GM18517 (cell line): ENCODE results near the gene DONSON.

Experiments
- ATAC-seq: cut with Tn5 transposase; IDR thresholded peaks from one replicate; pipeline ENCODE4 v1.9.1; 2021; ENCODE audit warnings: mild to moderate bottlenecking, moderate library complexity; ENCODE audit not compliant: unreplicated experiment

Gene DONSON

DNA sequence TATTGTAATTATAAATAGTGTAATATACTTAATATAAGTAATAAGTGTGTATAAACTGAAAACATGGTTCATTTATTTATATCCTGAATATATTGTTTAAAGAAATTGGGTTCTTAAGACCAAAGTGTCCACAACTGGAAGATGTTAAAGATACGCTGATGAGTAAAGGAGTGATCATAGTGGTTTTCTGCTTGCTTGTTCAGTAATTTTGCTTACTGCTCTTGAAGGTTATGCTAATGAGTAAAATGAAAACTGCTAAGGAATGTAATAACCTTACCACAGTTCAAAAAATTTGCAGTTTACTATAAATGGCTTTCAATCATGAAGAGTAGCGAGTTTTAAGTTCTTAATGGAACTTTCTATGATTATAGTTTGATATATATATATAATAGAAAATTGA lies 22.0 kb downstream of the DONSON start:
- ATAC-seq: no peak

DNA sequence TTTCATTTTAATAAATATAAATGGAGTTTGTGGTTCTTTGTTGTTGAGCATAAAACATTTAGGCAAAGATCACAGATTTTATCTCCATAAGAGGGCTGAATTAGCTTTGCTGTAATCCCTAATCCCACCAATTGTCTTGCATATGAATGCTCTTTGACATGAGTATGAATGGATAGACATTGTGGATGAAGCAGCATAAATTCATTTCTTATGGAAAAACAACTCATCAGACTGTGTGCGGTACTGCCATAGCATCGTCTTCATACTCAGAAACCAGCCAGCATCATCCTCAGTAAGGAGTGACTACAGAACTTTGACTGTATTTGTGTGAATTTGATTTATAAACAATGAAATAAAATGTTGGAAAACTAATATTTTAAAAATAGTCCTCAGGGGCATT lies 26.1 kb downstream of the DONSON start:
- ATAC-seq: no peak

DNA sequence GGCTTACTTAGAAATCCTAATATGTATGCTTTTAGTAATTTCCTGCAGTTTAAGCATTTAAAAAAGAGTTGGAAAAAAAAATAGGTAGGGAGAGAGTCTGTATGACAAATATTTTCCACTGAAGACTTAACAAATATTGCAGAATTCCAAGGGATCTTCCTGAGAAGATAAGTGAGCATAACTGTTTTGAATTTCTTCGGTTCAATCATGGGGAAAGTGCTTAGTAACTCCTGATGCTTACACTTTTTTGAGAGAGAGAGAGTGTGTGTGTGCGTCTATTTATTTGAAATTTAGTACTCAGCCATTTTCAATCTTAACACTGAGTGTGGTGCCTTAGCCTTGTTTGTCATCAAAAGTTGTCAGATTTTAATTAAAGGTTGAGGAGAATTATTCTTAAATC lies 27.1 kb downstream of the DONSON start:
- ATAC-seq: no peak

DNA sequence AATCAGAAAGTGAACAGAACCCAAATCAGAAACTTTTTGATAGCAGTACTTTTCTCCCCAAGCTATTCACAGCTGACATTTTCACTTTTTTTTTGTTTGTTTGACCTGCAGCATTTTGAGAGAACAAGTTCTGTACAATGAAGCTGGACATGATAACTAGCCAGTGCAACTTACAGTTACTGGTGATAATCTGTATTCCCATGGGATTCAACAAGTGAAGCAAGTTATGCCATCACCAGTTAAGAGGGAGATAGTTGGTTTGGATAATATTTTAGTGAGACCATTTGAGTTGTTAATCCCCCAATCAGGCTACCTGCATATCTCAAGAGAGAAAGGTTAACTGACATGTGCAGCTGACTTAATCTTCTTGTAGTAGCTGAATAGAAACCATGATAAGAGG lies 27.5 kb downstream of the DONSON start:
- ATAC-seq: no peak

DNA sequence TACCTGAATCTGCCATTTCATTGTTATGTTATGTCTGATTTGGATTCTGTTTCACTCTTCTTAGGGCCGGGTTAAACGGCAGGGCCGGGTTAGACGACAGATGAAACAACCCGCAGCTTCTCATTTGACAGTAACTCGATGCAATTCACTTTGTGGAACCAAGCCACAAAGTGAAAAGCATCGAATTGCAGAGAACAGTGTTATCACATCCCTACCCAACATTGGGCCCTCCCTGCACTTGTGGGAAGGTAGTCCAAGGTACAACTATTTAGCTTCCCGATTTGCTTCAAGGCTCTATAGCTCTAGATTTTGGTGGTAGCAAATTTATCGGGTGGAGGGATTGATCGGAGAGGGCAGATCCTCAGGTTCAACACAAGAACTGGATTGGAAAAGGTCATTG lies 28.7 kb downstream of the DONSON start:
- no peak for ATAC-seq

DNA sequence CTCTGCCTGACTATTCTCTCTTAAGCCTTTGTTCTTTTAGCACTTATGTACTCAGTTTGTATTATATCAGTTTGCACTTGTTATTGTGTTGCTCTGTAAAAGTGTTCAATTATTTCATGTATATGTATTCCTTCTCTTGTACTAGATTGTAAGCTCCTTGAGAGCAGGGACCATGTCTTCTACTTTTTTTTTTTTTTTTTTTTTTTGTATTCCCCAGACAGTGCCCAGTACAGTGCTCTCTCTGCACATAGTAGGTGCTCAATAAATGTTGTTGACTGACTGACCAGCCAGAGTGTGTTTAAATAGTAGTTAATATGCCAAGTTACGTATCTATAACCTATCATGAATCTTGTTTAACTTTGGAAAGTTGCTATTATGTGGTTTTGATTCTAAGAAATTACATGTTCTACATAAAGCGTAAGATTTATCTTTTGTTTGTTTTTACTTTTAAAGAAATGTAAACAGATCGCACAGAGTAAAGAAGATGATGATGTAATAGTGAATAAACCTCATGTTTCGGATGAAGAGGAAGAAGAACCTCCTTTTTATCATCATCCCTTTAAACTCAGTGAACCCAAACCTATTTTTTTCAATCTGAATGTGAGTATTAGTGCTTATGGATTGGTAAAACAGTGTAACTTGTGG lies 29.6 kb downstream of the DONSON start:
- no peak for ATAC-seq

DNA sequence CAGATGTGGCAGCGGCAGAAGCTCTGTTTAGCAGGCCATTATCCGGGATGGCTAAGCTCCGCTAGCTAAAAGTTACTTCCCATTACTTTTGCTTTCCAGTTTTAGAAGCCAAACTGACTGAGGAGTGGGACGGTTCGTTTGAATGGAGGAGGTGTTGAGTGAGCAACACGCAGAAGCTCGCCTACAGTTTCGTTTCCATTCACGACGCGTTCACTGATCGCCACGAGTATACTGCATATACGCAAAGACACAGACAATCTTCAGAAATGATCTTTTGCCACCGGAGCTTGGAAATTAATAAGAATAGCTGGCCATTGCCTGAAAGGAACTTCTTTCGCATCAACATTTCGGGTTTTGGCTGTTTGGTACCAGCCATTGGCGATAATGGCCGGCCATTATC lies 31.0 kb downstream of the DONSON start:
- no peak for ATAC-seq

DNA sequence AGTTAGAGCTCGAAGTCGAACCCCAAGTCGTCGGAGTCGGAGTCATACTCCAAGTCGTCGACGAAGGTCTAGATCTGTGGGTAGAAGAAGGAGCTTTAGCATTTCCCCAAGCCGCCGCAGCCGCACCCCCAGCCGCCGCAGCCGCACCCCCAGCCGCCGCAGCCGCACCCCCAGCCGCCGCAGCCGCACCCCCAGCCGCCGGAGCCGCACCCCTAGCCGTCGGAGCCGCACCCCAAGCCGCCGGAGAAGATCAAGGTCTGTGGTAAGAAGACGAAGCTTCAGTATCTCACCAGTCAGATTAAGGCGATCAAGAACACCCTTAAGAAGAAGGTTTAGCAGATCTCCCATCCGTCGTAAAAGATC lies 33.5 kb downstream of the DONSON start:
- ATAC-seq: no peak

DNA sequence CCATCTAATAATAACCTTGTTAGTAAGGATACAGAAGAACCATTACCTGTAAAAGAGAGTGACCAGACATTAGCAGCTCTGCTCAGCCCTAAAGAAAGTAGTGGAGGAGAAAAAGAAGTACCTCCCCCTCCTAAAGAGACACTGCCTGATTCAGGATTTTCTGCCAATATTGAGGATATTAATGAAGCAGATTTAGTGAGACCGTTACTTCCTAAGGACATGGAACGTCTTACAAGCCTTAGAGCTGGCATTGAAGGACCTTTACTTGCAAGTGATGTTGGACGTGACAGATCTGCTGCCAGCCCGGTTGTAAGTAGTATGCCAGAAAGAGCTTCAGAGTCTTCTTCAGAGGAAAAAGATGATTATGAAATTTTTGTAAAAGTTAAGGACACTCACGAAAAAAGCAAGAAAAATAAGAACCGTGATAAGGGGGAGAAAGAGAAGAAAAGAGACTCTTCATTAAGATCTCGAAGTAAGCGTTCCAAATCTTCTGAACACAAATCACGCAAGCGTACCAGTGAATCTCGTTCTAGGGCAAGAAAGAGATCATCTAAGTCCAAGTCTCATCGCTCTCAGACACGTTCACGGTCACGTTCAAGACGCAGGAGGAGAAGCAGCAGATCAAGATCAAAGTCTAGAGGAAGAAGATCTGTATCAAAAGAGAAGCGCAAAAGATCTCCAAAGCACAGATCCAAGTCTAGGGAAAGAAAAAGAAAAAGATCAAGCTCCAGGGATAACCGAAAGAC lies 34.1 kb downstream of the DONSON start:
- ATAC-seq: no peak

DNA sequence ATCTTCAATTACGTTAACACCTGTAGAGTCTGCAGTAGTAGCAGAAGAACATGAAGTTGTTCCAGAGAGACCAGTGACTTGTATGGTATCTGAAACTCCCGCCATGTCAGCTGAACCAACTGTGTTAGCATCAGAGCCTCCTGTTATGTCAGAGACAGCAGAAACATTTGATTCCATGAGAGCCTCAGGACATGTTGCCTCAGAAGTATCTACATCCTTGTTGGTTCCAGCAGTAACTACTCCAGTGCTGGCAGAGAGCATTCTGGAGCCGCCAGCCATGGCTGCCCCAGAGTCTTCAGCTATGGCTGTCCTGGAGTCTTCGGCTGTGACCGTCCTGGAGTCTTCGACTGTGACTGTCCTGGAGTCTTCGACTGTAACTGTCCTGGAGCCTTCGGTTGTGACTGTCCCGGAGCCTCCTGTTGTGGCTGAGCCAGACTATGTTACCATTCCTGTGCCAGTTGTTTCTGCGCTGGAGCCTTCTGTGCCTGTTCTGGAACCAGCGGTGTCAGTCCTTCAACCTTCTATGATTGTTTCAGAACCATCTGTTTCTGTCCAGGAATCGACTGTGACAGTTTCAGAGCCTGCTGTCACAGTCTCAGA lies 35.4 kb downstream of the DONSON start:
- no peak for ATAC-seq

DNA sequence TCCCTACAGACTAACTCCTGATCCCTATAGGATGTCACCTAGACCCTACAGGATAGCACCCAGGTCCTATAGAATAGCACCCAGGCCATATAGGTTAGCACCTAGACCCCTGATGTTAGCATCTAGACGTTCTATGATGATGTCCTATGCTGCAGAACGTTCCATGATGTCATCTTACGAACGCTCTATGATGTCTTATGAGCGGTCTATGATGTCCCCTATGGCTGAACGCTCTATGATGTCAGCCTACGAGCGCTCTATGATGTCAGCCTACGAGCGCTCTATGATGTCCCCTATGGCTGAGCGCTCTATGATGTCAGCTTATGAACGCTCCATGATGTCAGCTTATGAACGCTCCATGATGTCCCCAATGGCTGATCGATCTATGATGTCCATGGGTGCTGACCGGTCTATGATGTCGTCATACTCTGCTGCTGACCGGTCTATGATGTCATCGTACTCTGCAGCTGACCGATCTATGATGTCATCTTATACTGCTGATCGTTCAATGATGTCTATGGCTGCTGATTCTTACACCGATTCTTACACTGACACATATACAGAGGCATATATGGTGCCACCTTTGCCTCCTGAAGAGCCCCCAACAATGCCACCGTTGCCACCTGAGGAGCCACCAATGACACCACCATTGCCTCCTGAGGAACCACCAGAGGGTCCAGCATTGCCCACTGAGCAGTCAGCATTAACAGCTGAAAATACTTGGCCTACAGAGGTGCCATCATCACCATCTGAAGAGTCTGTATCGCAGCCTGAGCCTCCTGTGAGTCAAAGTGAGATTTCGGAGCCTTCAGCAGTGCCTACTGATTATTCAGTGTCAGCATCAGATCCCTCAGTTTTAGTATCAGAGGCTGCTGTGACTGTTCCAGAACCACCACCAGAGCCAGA lies 36.1 kb downstream of the DONSON start:
- no peak for ATAC-seq

DNA sequence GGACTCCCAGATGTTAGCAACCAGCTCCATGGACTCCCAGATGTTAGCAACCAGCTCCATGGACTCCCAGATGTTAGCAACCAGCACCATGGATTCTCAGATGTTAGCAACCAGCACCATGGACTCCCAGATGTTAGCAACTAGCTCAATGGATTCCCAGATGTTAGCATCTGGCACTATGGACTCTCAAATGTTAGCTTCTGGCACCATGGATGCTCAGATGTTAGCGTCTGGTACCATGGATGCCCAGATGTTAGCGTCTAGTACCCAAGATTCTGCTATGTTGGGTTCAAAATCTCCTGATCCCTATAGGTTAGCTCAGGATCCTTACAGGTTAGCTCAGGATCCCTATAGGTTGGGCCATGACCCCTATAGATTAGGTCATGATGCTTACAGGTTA lies 36.8 kb downstream of the DONSON start:
- ATAC-seq: no peak

DNA sequence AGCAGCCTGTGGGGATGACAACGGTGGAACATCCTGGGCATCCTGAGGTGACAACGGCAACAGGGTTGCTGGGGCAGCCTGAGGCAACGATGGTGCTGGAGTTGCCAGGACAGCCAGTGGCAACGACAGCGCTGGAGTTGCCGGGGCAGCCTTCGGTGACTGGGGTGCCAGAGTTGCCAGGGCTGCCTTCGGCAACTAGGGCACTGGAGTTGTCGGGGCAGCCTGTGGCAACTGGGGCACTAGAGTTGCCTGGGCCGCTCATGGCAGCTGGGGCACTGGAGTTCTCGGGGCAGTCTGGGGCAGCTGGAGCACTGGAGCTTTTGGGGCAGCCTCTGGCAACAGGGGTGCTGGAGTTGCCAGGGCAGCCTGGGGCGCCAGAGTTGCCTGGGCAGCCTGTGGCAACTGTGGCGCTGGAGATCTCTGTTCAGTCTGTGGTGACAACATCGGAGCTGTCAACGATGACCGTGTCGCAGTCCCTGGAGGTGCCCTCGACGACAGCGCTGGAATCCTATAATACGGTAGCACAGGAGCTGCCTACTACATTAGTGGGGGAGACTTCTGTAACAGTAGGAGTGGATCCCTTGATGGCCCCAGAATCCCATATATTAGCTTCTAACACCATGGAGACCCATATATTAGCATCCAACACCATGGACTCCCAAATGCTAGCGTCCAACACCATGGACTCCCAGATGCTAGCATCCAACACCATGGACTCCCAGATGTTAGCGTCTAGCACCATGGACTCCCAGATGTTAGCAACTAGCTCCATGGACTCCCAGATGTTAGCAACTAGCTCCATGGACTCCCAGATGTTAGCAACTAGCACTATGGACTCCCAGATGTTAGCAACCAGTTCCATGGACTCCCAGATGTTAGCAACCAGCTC lies 37.5 kb downstream of the DONSON start:
- ATAC-seq: no peak

DNA sequence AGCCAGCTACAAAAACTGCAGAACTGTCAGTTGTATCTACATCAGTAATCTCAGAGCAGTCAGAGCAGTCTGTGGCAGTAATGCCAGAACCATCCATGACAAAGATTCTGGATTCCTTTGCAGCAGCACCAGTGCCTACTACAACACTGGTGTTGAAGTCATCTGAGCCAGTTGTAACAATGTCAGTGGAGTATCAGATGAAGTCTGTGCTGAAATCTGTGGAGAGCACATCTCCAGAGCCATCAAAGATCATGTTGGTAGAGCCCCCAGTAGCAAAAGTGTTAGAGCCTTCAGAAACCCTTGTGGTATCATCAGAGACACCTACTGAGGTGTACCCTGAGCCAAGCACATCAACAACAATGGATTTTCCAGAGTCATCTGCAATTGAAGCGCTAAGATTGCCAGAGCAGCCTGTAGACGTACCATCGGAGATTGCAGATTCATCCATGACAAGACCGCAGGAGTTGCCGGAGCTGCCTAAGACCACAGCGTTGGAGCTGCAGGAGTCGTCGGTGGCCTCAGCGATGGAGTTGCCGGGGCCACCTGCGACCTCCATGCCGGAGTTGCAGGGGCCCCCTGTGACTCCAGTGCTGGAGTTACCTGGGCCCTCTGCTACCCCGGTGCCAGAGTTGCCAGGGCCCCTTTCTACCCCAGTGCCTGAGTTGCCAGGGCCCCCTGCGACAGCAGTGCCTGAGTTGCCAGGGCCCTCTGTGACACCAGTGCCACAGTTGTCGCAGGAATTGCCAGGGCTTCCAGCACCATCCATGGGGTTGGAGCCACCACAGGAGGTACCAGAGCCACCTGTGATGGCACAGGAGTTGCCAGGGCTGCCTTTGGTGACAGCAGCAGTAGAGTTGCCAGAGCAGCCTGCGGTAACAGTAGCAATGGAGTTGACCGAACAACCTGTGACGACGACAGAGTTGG lies 38.4 kb downstream of the DONSON start:
- ATAC-seq: no peak

DNA sequence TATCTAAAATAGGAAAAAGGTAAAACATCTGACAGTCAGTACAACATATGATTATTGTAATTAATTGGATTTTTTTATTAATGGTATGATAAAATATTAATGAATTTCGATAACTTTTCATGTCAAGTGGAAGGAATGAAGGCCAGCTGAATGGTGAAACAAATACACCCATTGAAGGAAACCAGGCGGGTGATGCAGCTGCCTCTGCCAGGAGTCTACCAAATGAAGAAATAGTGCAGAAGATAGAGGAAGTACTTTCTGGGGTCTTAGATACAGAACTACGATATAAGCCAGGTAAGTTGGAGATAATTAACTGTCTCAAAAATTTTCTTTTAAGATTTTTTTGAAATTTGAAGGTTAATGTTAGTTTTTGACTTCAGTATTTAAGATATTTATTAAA lies 42.4 kb downstream of the DONSON start:
- no peak for ATAC-seq

DNA sequence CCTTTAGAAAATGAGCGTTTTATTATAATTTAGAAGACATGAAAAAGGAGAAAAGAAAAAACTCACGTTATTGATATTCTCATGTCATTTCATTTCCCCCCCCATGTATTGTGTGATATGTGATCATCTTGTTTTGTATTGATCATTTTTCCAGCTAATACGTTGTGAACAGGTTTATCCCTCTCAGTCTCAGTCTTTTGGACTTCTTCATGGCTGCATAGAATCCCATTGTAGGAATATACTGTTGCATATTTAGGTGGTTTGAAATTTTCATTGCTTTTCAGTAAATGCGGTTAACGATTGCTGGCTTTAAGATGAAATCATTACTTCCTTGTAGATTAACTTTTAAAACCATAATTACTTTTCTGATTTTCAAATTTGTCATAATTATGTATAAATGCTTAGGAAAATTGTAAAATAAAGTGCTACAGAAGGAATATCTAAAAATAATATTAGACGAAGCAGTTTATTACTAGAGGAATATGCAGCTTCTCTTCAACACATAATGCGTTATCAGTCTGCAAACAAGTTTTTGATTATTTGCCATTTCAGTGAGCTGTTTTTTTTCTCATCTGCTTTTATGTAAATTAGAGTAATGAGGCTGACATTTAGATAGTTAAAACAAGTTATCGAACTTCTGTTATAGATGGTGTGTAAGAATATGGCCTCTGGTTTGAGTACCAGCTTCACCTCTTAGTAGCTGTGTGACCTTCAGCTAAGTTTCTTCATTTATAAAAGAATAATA lies 43.9 kb downstream of the DONSON start:
- ATAC-seq: no peak

DNA sequence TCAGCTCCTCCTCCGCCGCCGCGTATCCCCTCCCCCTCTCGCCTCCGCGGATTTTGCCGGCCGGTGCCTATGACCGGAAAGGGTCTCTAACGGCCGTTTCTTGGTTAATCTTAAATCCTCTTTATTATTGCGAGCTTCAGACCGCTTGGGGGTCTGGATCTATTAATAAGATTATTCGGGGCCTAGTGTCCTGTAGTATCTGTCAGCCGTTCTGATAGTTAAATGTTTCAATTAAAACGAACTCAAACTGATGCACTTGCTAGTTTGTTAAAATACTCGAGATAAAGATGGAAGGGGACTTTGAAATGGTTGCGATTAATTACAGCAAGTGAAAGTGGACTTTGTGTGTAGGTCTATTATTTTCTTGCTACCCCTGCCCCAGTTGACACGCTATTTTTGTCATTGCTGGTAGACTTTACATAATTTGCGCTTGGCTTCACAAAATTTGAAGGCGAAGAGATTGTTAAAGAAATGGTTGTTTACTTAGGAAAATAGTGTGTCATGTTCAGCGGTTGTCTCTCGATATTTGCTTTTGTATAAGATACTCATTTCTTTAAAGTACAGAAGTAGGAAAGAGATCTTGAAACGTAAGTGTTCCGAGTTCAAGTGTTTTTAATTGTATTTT lies 44.9 kb downstream of the DONSON start:
- no peak for ATAC-seq
